BJ (cell line): Measurements from ENCODE around the gene MCCC1. TPM values are rescaled to one million over a fixed set of nuclear protein-coding genes. Genes with fewer than 3 reads are reported as not detected.

Source experiments
- CTCF ChIA-PET: fragments of 350-600 bp; formaldehyde crosslinking; extraction: SDS; loops from one replicate; lab custom pipeline; 2021; ENCODE audit warnings: antibody characterized with exemption, inconsistent platforms; lab: Yijun Ruan, JAX
- POLR2A ChIA-PET: fragments of 300-600 bp; sonication (Branson Sonifier 250); formaldehyde crosslinking; extraction: SDS; loops from one replicate; lab custom pipeline; 2021; ENCODE audit warnings: antibody characterized with exemption; lab: Charles Lee
- DNase-seq: peaks from one replicate; pipeline ENCODE4 v3.0.0-alpha.2; 2011; ENCODE audit warnings: low read depth
- H3K27me3 ChIP-seq: 2 replicates; pipeline ENCODE4 v1.6.0; 2011; ENCODE audit warnings: low read length; ENCODE audit not compliant: control insufficient read depth, insufficient read depth
- H3K36me3 ChIP-seq: 2 replicates; pipeline ENCODE4 v1.5.1; 2011; ENCODE audit warnings: low read length; ENCODE audit not compliant: control insufficient read depth, insufficient read depth
- H3K4me3 ChIP-seq: 2 replicates; pipeline ENCODE4 v1.5.1; 2011; ENCODE audit warnings: low read depth, mild to moderate bottlenecking, control low read depth, low read length
- CTCF ChIP-seq: IDR thresholded peaks from 2 replicates; pipeline ENCODE4 v1.5.1; 2011; ENCODE audit warnings: low read depth, mild to moderate bottlenecking, control low read depth, inconsistent platforms, low read length, moderate library complexity; ENCODE audit not compliant: insufficient read depth
- polyA plus RNA-seq: library from polyadenylated mRNA; depleted of rRNA; stranded (reverse); fragments of >200 nt; gene quantifications from 2 replicates; pipeline ENCODE4 v1.2.3, GENCODE V29; 2011

The MCCC1 gene
- polyA plus RNA-seq, 1 experiment = 12.5 TPM

- H3K4me3 ChIP-seq = no peak overlapping the region
- no peaks in the 10 kb centered on the region for H3K27me3 ChIP-seq
- CTCF ChIA-PET = interaction anchor here (1.0 kb wide), 1 partner anchor 11 kb away, joined by 3 read pairs; no protein-coding TSS in a partner anchor
- POLR2A ChIA-PET = interaction anchor here (0.6 kb wide), 1 partner anchor 95 kb away, joined by 3 read pairs; no protein-coding TSS in a partner anchor
- H3K36me3 ChIP-seq = no peaks in the 10 kb centered on the region; the same call in 1 of the 2 replicates
- no peak for TF ChIP-seq CTCF
- DNase-seq = no peak
Observed at GRCh38 chr3:183031826-183032225, 67.5 kb downstream of the MCCC1 start.

GRCh38 chr3:183028416-183028815, 70.9 kb downstream of the MCCC1 start:
- CTCF ChIA-PET = interaction anchor here (0.7 kb wide), 1 partner anchor 199 kb away, joined by 3 read pairs; no protein-coding TSS in a partner anchor

GRCh38 chr3:183027276-183027675, 72.0 kb downstream of the MCCC1 start:
- TF ChIP-seq CTCF = no peak
- no peak for DNase-seq
- Histone ChIP-seq H3K4me3 (no peak overlapping the region), H3K36me3 (no peaks in the 10 kb centered on the region), H3K27me3 (no peaks in the 10 kb centered on the region)
- ChIA-PET CTCF (no interaction called here), POLR2A (no interaction called here)

More at GRCh38 chr3:183028416-183028815, 70.9 kb downstream of the MCCC1 start:
- no peak for DNase-seq
- no peaks in the 10 kb centered on the region for H3K27me3 ChIP-seq
- no peaks in the 10 kb centered on the region for H3K36me3 ChIP-seq
- POLR2A ChIA-PET = no interaction called here
- no peak for TF ChIP-seq CTCF
- H3K4me3 ChIP-seq = no peak overlapping the region

- TF ChIP-seq CTCF = no peak
- Histone ChIP-seq H3K27me3 (no peaks in the 10 kb centered on the region), H3K4me3 (no peak overlapping the region), H3K36me3 (peaks cover 6% of the 10 kb centered on the region)
- no peak for DNase-seq
- CTCF ChIA-PET = interaction anchor here (0.6 kb wide), 1 partner anchor 40 kb away, joined by 6 read pairs; no protein-coding TSS in a partner anchor
- POLR2A ChIA-PET = no interaction called here
Observed at GRCh38 chr3:183022936-183023516, 76.3 kb downstream of the MCCC1 start.

- no peaks in the 10 kb centered on the region for H3K27me3 ChIP-seq
- no peak for DNase-seq
- POLR2A ChIA-PET = no interaction called here
- CTCF ChIA-PET = no interaction called here
- H3K36me3 ChIP-seq = peaks cover 6% of the 10 kb centered on the region
- no peak overlapping the region for H3K4me3 ChIP-seq
- TF ChIP-seq CTCF = no peak
Observed at GRCh38 chr3:183018421-183019192, 80.7 kb downstream of the MCCC1 start.
